ENCODE data around the gene ACBD4.

Gene ACBD4

GRCh38 chr17:45135192-45135977 lies at the start of gene ACBD4:
Gene ACBD4 (plus strand): TSS chr17:45135687. CDS start chr17:45136145, 458 bp downstream.
- peak; percentile 92 to 94 for DNase-seq (ENCODE audit: low read depth in 2 of 2)

GRCh38 chr17:45086391-45086790 lies 49.1 kb upstream of the ACBD4 start:
- DNase-seq (ENCODE audit: low read depth in 2 of 2): no peak

GRCh38 chr17:45086865-45087503 lies 48.5 kb upstream of the ACBD4 start:
- no peak for DNase-seq (ENCODE audit: low read depth in 2 of 2)

GRCh38 chr17:45087504-45087975 lies 47.9 kb upstream of the ACBD4 start:
- DNase-seq (ENCODE audit: low read depth in 2 of 2): no peak

- no peak for DNase-seq (ENCODE audit: low read depth in 2 of 2)
Observed at GRCh38 chr17:45087978-45088377, 47.5 kb upstream of the ACBD4 start.

- no peak for DNase-seq (ENCODE audit: low read depth in 2 of 2)
Observed at GRCh38 chr17:45088741-45089140, 46.7 kb upstream of the ACBD4 start.

GRCh38 chr17:45090711-45091110 lies 44.8 kb upstream of the ACBD4 start:
- no peak for DNase-seq (ENCODE audit: low read depth in 2 of 2)

GRCh38 chr17:45091778-45092425 lies 43.6 kb upstream of the ACBD4 start:
- no peak for DNase-seq (ENCODE audit: low read depth in 2 of 2)

GRCh38 chr17:45092911-45093430 lies 42.5 kb upstream of the ACBD4 start:
- no peak for DNase-seq (ENCODE audit: low read depth in 2 of 2)

- DNase-seq (ENCODE audit: low read depth in 2 of 2): no peak
Observed at GRCh38 chr17:45093444-45094110, 41.9 kb upstream of the ACBD4 start.

GRCh38 chr17:45096141-45096540 lies 39.3 kb upstream of the ACBD4 start:
- no peak for DNase-seq (ENCODE audit: low read depth in 2 of 2)

- no peak for DNase-seq (ENCODE audit: low read depth in 2 of 2)
Observed at GRCh38 chr17:45096926-45097325, 38.6 kb upstream of the ACBD4 start.

- no peak for DNase-seq (ENCODE audit: low read depth in 2 of 2)
Observed at GRCh38 chr17:45098081-45098868, 37.2 kb upstream of the ACBD4 start.

- DNase-seq (ENCODE audit: low read depth in 2 of 2): peak; percentile 43 to 49
Observed at GRCh38 chr17:45098869-45099616, 36.4 kb upstream of the ACBD4 start.

GRCh38 chr17:45101546-45101882 lies 34.0 kb upstream of the ACBD4 start:
- no peak for DNase-seq (ENCODE audit: low read depth in 2 of 2)

GRCh38 chr17:45101883-45102811 lies 33.3 kb upstream of the ACBD4 start:
- DNase-seq (ENCODE audit: low read depth in 2 of 2): no peak

GRCh38 chr17:45102856-45103255 lies 32.6 kb upstream of the ACBD4 start:
- DNase-seq (ENCODE audit: low read depth in 2 of 2): no peak

- no peak for DNase-seq (ENCODE audit: low read depth in 2 of 2)
Observed at GRCh38 chr17:45103269-45103795, 32.2 kb upstream of the ACBD4 start.

GRCh38 chr17:45104029-45104428 lies 31.5 kb upstream of the ACBD4 start:
- DNase-seq (ENCODE audit: low read depth in 2 of 2): no peak
